H1 (cell line): Measurements from ENCODE around the gene CDKL5.
A peak's percentile ranks its signal among the peaks of the same experiment; 100 is the strongest.

ENCODE experiments used
- POLR2A ChIP-seq, 2 experiments: IDR thresholded peaks; 1 replicate in 1 of 2; 2 replicates in 1 of 2; pipeline ENCODE4 v1.6.1; 2011; ENCODE audit warnings: low read depth in 2 of 2, low read length in 2 of 2, mild to moderate bottlenecking in 2 of 2; ENCODE audit errors: control extremely low read depth in 1 of 2
- TF ChIP-seq, protein P1 (sequence below), 3 experiments: IDR thresholded peaks; 1 replicate in 2 of 3; 2 replicates in 1 of 3; pipeline versions ENCODE4 v1.5.1 to v1.6.1; 2011; ENCODE audit warnings: low read length in 3 of 3, mild to moderate bottlenecking in 3 of 3, inconsistent platforms in 2 of 3, low read depth in 1 of 3, moderate library complexity in 1 of 3; ENCODE audit not compliant: insufficient read depth in 1 of 3; ENCODE audit errors: control extremely low read depth in 1 of 3
- TF ChIP-seq, protein P2 (sequence below): IDR thresholded peaks from 2 replicates; pipeline ENCODE4 v1.6.1; 2011; ENCODE audit warnings: low read length, improper control_type of control experiment

DNA sequence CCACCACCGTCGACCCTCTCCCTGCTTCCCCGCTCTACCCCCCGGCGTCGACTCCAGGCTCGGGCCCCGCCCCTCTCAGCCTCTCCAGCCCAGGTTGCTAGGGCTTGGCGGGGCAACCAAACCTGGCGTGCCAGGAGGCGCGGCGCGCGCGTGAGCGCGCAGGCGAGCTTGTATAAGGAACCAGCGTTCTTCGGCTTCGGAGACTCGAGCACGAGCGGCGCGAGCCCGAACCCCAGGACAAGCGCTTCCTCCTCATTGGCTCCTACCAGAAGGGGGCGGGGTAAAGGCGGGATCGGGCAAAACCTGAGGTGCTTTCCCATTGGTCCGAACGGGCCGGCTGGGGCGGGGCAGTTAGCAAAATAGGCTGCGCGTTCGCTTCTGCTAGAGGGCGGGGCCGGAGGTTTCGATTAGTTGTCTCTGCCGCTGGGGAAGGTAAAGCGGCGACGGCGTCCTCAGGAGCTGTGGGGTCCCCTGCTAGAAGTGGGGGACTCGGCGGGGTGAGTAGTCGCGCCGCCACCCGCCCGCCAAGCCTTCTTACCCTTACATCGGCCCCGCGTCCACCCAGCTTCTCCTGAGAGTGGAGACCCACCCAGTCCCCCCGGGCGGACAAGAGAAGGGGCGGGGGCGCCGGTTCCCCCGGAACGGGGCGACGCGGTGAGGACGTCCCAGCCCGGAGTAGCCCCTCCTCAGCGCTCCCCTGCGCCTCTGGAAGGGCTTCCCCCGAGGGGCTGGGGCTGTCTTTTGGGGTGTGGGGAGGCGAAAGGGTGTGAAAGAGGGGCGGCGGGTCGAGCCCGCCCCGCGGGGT, at the start of gene CDKL5:
- TF ChIP-seq POLR2A (IDR thresholded peaks at IDR 0.05; ENCODE audit: control extremely low read depth in 1 of 2, low read depth in 2 of 2, low read length in 2 of 2) = peak in 1 of 2 experiments; percentile 53; a peak in 1 of 3 replicates
- TF ChIP-seq, protein P1, sequence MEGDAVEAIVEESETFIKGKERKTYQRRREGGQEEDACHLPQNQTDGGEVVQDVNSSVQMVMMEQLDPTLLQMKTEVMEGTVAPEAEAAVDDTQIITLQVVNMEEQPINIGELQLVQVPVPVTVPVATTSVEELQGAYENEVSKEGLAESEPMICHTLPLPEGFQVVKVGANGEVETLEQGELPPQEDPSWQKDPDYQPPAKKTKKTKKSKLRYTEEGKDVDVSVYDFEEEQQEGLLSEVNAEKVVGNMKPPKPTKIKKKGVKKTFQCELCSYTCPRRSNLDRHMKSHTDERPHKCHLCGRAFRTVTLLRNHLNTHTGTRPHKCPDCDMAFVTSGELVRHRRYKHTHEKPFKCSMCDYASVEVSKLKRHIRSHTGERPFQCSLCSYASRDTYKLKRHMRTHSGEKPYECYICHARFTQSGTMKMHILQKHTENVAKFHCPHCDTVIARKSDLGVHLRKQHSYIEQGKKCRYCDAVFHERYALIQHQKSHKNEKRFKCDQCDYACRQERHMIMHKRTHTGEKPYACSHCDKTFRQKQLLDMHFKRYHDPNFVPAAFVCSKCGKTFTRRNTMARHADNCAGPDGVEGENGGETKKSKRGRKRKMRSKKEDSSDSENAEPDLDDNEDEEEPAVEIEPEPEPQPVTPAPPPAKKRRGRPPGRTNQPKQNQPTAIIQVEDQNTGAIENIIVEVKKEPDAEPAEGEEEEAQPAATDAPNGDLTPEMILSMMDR (IDR thresholded peaks at IDR 0.05; ENCODE audit: control extremely low read depth in 1 of 3, insufficient read depth in 1 of 3, low read depth in 1 of 3, low read length in 3 of 3) = no peak
- TF ChIP-seq, protein P2, sequence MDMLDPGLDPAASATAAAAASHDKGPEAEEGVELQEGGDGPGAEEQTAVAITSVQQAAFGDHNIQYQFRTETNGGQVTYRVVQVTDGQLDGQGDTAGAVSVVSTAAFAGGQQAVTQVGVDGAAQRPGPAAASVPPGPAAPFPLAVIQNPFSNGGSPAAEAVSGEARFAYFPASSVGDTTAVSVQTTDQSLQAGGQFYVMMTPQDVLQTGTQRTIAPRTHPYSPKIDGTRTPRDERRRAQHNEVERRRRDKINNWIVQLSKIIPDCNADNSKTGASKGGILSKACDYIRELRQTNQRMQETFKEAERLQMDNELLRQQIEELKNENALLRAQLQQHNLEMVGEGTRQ = no peak
